Astrocyte of the spinal cord (primary cell): Measurements from ENCODE around the gene TEX38.

ENCODE experiments used
- DNase-seq: peaks from one replicate; pipeline ENCODE4 v3.0.0; 2011; ENCODE audit warnings: low read depth, low spot score
- H3K4me3 ChIP-seq: 2 replicates; pipeline ENCODE4 v1.5.1; 2011; ENCODE audit warnings: low read depth, mild to moderate bottlenecking, low read length, moderate library complexity
- in situ Hi-C: cut with HindIII; loops from 2 replicates; pipeline ENCODE4 v1.10.0; 2017; ENCODE audit warnings: low sequenced_read_pairs
- TF ChIP-seq, protein P1 (sequence below): IDR thresholded peaks from 2 replicates; pipeline ENCODE4 v1.5.1; 2012; ENCODE audit warnings: low read depth, mild to moderate bottlenecking, low read length, inconsistent platforms

TEX38 gene

GRCh38 chr1:46637444-46638083 lies 34.1 kb upstream of the TEX38 start:
- in situ Hi-C loops: no loop called here
- DNase-seq: no peak

DNA sequence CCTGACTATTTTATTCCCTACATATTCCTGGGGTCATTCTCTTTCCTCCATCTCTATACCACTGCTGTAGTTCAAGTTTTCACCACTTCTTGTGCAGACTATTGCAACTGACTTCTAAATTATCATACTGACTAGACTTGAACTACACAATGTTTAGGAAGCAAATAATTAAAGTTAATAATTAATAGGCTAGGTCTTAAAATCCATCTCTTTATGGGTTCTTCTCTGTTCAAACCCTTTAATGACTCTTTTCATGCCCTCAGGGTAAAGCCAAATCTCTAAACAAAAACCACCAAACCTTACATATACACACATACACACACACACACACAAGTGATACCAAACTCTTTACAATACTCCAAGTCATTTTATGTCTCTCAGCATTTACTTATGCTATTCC lies 32.7 kb upstream of the TEX38 start:
- in situ Hi-C loops: no loop called here
- TF ChIP-seq, protein P1, sequence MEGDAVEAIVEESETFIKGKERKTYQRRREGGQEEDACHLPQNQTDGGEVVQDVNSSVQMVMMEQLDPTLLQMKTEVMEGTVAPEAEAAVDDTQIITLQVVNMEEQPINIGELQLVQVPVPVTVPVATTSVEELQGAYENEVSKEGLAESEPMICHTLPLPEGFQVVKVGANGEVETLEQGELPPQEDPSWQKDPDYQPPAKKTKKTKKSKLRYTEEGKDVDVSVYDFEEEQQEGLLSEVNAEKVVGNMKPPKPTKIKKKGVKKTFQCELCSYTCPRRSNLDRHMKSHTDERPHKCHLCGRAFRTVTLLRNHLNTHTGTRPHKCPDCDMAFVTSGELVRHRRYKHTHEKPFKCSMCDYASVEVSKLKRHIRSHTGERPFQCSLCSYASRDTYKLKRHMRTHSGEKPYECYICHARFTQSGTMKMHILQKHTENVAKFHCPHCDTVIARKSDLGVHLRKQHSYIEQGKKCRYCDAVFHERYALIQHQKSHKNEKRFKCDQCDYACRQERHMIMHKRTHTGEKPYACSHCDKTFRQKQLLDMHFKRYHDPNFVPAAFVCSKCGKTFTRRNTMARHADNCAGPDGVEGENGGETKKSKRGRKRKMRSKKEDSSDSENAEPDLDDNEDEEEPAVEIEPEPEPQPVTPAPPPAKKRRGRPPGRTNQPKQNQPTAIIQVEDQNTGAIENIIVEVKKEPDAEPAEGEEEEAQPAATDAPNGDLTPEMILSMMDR: no peak
- H3K4me3 ChIP-seq: no peak overlapping the region
- no peak for DNase-seq

More at GRCh38 chr1:46637444-46638083, 34.1 kb upstream of the TEX38 start:
- TF ChIP-seq, protein P1: no peak
- H3K4me3 ChIP-seq: no peak overlapping the region

DNA sequence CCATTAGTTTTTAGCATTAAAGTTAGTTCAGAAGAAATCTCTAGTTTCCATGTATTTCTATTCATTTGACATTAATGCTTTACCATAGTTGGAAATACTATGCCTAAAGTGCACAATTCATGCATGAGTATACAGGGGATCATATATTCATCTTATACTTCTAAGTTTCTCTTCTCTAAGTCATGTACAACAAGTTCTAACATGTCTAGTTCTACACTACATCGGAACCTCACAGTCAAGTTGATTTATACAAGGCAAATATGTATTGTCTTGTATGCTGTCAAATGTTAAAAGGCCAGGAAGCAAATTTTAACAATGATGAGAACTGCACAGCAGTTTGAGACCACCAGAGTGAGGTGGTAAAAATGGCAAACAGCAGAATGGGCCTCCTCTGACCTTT lies 32.1 kb upstream of the TEX38 start:
- in situ Hi-C loops: no loop called here
- DNase-seq: no peak
- no peak overlapping the region for H3K4me3 ChIP-seq
- TF ChIP-seq, protein P1: no peak

GRCh38 chr1:46642115-46642680 lies 29.5 kb upstream of the TEX38 start:
- no peak for DNase-seq
- in situ Hi-C loops: no loop called here
- no peak overlapping the region for H3K4me3 ChIP-seq
- TF ChIP-seq, protein P1: no peak

- DNase-seq: peak; percentile 84
- H3K4me3 ChIP-seq: no peak overlapping the region
- TF ChIP-seq, protein P1: no peak
- in situ Hi-C loops: no loop called here
Measured at GRCh38 chr1:46643368-46643775, 28.3 kb upstream of the TEX38 start.

DNA sequence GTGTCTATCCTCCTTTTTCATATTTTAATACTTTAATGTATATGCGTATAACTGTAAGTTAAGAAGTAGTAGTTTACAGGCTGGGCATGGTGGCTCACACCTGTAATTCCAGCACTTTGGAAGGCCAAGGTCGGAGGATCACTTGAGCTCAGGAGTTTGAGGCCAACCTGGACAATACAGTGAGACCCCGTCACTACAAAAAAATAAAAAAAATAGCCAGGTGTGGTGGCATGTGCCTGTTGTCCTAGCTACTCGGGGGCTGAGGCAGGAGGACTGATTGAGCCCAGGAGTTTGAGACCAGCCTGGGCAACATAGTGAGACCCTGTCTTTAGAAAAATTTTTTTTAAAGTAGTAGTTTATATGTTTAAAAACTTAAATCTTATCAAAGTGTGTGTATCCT lies 25.8 kb upstream of the TEX38 start:
- no peak for DNase-seq
- TF ChIP-seq, protein P1: no peak
- in situ Hi-C loops: no loop called here
- H3K4me3 ChIP-seq: no peak overlapping the region

- DNase-seq: no peak
- in situ Hi-C loops: no loop called here
- TF ChIP-seq, protein P1: no peak
- no peak overlapping the region for H3K4me3 ChIP-seq
Measured at GRCh38 chr1:46646331-46646730, 25.3 kb upstream of the TEX38 start.
